GM12878 (cell line): ENCODE data around the gene ARHGEF6. TPM values are rescaled to one million over a fixed set of nuclear protein-coding genes. Genes with fewer than 3 reads are reported as not detected.

ENCODE experiments used
- ATAC-seq: fragments of 200-7000 bp; cut with Tn5 transposase; 3 replicates; pipeline ENCODE4 v1.9.1; 2020; ENCODE audit warnings: mild to moderate bottlenecking, moderate library complexity
- BruUV-seq: library from RNA; stranded (reverse); fragments of 400-500 nt; replicated peaks from 2 replicates; lab custom pipeline; 2021; lab: Mats Ljungman, UMichigan
- CTCF ChIA-PET: fragments of 300-600 bp; sonication (Branson Sonifier 250); formaldehyde crosslinking; extraction: SDS; loops from one replicate; lab custom pipeline; 2021; ENCODE audit warnings: inconsistent platforms; lab: Yijun Ruan, JAX
- POLR2A ChIA-PET: fragments of 350-600 bp; formaldehyde crosslinking; extraction: SDS; loops from one replicate; lab custom pipeline; 2021; ENCODE audit warnings: inconsistent platforms; lab: Charles Lee
- RAD21 ChIA-PET: fragments of 300-600 bp; sonication (Branson Sonifier 250); formaldehyde crosslinking; loops from one replicate; lab custom pipeline; 2023; ENCODE audit warnings: antibody characterized with exemption; ENCODE audit not compliant: unreplicated experiment; lab: Charles Lee
- SMC1A ChIA-PET: fragments of 300-600 bp; sonication (Branson Sonifier 250); formaldehyde crosslinking; loops from one replicate; lab custom pipeline; 2023; ENCODE audit not compliant: unreplicated experiment, uncharacterized antibody; lab: Charles Lee
- DNase-seq: peaks from one replicate; pipeline ENCODE4 v3.0.0-alpha.2; 2011; ENCODE audit warnings: low read depth, low spot score
- FAIRE-seq: peaks from 3 replicates; lab custom pipeline; 2011; peaks lifted over from hg19 to GRCh38; lab: Jason Lieb, UNC
- H2AFZ ChIP-seq: 2 replicates; pipeline ENCODE4 v1.6.0; 2011; ENCODE audit warnings: low read depth, low read length, control low read depth; ENCODE audit not compliant: control insufficient read depth
- H3K27ac ChIP-seq: 2 replicates; pipeline ENCODE4 v1.5.1; 2011; ENCODE audit warnings: control low read depth; ENCODE audit not compliant: control insufficient read depth, insufficient read depth
- H3K27me3 ChIP-seq, 2 experiments: replicated peaks in 1 of 2; 2 replicates each; pipeline versions ENCODE4 v1.6.0 to v1.6.1; 2011; ENCODE audit warnings: low read length in 1 of 2; ENCODE audit not compliant: control insufficient read depth in 2 of 2, insufficient read depth in 2 of 2
- H3K36me3 ChIP-seq, 2 experiments: 2 replicates each; pipeline ENCODE4 v1.5.1; 2011; ENCODE audit warnings: low read length in 1 of 2; ENCODE audit not compliant: control insufficient read depth in 2 of 2, insufficient read depth in 2 of 2
- H3K4me1 ChIP-seq: 2 replicates; pipeline ENCODE4 v1.6.1; 2011; ENCODE audit warnings: mild to moderate bottlenecking, low read length, moderate library complexity, mixed read lengths; ENCODE audit not compliant: control insufficient read depth, insufficient read depth
- H3K4me2 ChIP-seq: 2 replicates; pipeline ENCODE4 v1.6.0; 2011; ENCODE audit warnings: control low read depth; ENCODE audit not compliant: control insufficient read depth, insufficient read depth
- H3K4me3 ChIP-seq: fragments of 200-600 bp; sonication (generic); 2 replicates; pipeline ENCODE4 v1.5.1; 2016
- H3K79me2 ChIP-seq: 2 replicates; pipeline ENCODE4 v1.6.0; 2011; ENCODE audit warnings: low read length; ENCODE audit not compliant: control insufficient read depth, insufficient read depth
- H3K9ac ChIP-seq: 2 replicates; pipeline ENCODE4 v1.8.0; 2011; ENCODE audit warnings: low read length, control low read depth, mixed read lengths; ENCODE audit not compliant: control insufficient read depth, insufficient read depth
- H3K9me3 ChIP-seq: replicated peaks from 3 replicates; pipeline ENCODE4 v1.5.1; 2011; ENCODE audit warnings: mild to moderate bottlenecking, low read length; ENCODE audit not compliant: control insufficient read depth, insufficient read depth
- H4K20me1 ChIP-seq: 2 replicates; pipeline ENCODE4 v1.6.0; 2011; ENCODE audit not compliant: control insufficient read depth, insufficient read depth
- FOS ChIP-seq: IDR thresholded peaks from 3 replicates; pipeline ENCODE4 v1.6.1; 2011; ENCODE audit warnings: borderline replicate concordance; ENCODE audit not compliant: insufficient read length; ENCODE audit errors: extremely low read depth
- GATAD2B ChIP-seq: fragments of 450-650 bp; conservative IDR thresholded peaks from 2 replicates; pipeline ENCODE4 v1.6.1; 2017; ENCODE audit warnings: low read depth, mild to moderate bottlenecking, moderate library complexity
- IKZF2 ChIP-seq, 2 experiments: fragments of 450-650 bp; IDR thresholded peaks; 2 replicates each; pipeline ENCODE4 v1.6.1; 2017; ENCODE audit warnings: mild to moderate bottlenecking in 2 of 2, moderate library complexity in 2 of 2
- RBBP5 ChIP-seq: fragments of 200-600 bp; sonication (generic); conservative IDR thresholded peaks from 2 replicates; pipeline ENCODE4 v1.6.1; 2016
- RCOR1 ChIP-seq: conservative IDR thresholded peaks from 2 replicates; pipeline ENCODE4 v1.6.1; 2012; ENCODE audit warnings: low read depth, low read length, improper control_type of control experiment
- SPI1 ChIP-seq: IDR thresholded peaks from 2 replicates; pipeline ENCODE4 v1.6.1; 2011; ENCODE audit warnings: low read depth, mild to moderate bottlenecking, low read length, moderate library complexity, borderline replicate concordance; ENCODE audit not compliant: insufficient read depth
- TCF12 ChIP-seq: IDR thresholded peaks from 2 replicates; pipeline ENCODE4 v1.6.1; 2011; ENCODE audit warnings: low read depth, mild to moderate bottlenecking, low read length
- WGBS: methylation state at CpG from one replicate; pipeline ENCODE4 v1.1.6; 2016; ENCODE audit warnings: low lambda C conversion rate; ENCODE audit not compliant: insufficient replicate concordance, insufficient coverage; ENCODE audit errors: missing lambda C conversion rate; 5-methylcytosine and 5-hydroxymethylcytosine counted together
- in situ Hi-C: fragments of 300-500 bp; cut with MboI; formaldehyde crosslinking; loops from 9 replicates; pipeline ENCODE4 v1.14.3; 2018; ENCODE audit warnings: mixed read lengths
- intact Hi-C: fragments of 100-400 bp; cut with micrococcal nuclease; formaldehyde crosslinking; loops from one replicate; pipeline ENCODE4 v1.14.2; 2022; ENCODE audit not compliant: unreplicated experiment
- polyA plus RNA-seq, 11 experiments: library from polyadenylated mRNA; depleted of rRNA in 4 of 11; unstranded in 6 of 11; stranded (reverse) in 5 of 11; fragments of >200 nt; fragmentation: Nextera tagmentation in 4 of 11; fragmentation: Illumina TruSeq in 1 of 11; extraction: Ambion mirVana in 4 of 11; extraction: Trizol in 1 of 11; gene quantifications; 1 replicate in 1 of 11; 2 replicates in 10 of 11; pipeline versions ENCODE4 v1.2.1 to v1.2.3, GENCODE V29; 2011 to 2016; ENCODE audit warnings: inconsistent platforms in 2 of 11, missing spikeins in 2 of 11, low read depth in 1 of 11
- total RNA-seq, 4 experiments: library from RNA; depleted of rRNA in 3 of 4; stranded (reverse); fragments of >200 nt in 3 of 4; fragmentation: Illumina TruSeq in 1 of 4; extraction: Trizol in 1 of 4; gene quantifications; 2 replicates each; pipeline versions ENCODE4 v1.2.1 to v1.2.3, GENCODE V29; 2013 to 2021
- TF ChIP-seq, protein P1 (sequence below): IDR thresholded peaks from 2 replicates; pipeline ENCODE4 v1.6.1; 2011; ENCODE audit warnings: borderline replicate concordance, low read depth, mild to moderate bottlenecking, moderate library complexity, mixed read lengths, low read length; ENCODE audit not compliant: insufficient read depth; ENCODE audit errors: extremely low read length
- TF ChIP-seq, protein P2 (sequence below): IDR thresholded peaks from 2 replicates; pipeline ENCODE4 v1.6.1; 2012; ENCODE audit warnings: improper control_type of control experiment, low read depth, low read length; ENCODE audit not compliant: insufficient replicate concordance
- TF ChIP-seq, protein P3 (sequence below): fragments of 150-350 bp; IDR thresholded peaks from 2 replicates; pipeline ENCODE4 v1.6.1; 2016; ENCODE audit warnings: low read depth, low read length

The ARHGEF6 gene
- total and polyA plus RNA-seq, 10 of the 15 experiments (the other 5 are each of a cell fraction or from before 2014, with no cell fraction given), result 5.4 to 29.7 (median 18.0) TPM

DNA sequence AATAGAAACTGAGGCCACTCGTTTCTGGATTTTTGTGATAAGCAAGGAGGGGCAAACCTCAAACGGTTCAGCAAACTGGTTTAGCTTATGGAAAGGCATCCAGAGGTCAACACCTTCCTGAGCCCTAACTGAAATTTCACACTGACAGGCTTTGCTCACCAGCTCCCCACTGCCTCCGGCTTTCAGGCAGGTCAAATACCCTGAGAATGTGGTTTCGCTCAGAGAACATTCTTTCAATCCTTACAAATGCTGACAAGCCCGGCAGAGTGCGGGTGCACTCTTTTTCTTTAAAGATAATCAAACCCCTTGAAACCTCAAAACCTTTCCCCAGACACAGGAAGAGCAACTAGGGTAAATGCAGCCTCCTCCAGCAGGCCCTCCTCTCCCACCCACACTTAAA lies 91.3 kb downstream of the ARHGEF6 start:
- peak overlapping the region; percentile 53 for H3K27ac ChIP-seq
- H3K9me3 ChIP-seq, result no peaks in the 10 kb centered on the region
- ChIA-PET RAD21 (interaction anchor here (0.7 to 2.6 kb wide), 3 partner anchors 15 to 81 kb away, joined by 3 to 7 read pairs (median 3); no protein-coding TSS in a partner anchor), POLR2A (interaction anchor here (1.5 kb wide), 1 partner anchor 15 kb away, joined by 4 read pairs; no protein-coding TSS in a partner anchor), CTCF (interaction anchor here (0.9 to 1.5 kb wide), 5 partner anchors 15 to 113 kb away, joined by 3 to 4 read pairs (median 3); no protein-coding TSS in a partner anchor), SMC1A (interaction anchor here (0.9 to 2.9 kb wide), 9 partner anchors 15 to 122 kb away, joined by 3 to 11 read pairs (median 4); no protein-coding TSS in a partner anchor)
- in situ Hi-C loops (no loop called here), intact Hi-C loops (no loop called here)
- TF ChIP-seq, protein P1, sequence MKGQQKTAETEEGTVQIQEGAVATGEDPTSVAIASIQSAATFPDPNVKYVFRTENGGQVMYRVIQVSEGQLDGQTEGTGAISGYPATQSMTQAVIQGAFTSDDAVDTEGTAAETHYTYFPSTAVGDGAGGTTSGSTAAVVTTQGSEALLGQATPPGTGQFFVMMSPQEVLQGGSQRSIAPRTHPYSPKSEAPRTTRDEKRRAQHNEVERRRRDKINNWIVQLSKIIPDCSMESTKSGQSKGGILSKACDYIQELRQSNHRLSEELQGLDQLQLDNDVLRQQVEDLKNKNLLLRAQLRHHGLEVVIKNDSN, result no peak
- no peak for TF ChIP-seq SPI1
- TF ChIP-seq, protein P2, sequence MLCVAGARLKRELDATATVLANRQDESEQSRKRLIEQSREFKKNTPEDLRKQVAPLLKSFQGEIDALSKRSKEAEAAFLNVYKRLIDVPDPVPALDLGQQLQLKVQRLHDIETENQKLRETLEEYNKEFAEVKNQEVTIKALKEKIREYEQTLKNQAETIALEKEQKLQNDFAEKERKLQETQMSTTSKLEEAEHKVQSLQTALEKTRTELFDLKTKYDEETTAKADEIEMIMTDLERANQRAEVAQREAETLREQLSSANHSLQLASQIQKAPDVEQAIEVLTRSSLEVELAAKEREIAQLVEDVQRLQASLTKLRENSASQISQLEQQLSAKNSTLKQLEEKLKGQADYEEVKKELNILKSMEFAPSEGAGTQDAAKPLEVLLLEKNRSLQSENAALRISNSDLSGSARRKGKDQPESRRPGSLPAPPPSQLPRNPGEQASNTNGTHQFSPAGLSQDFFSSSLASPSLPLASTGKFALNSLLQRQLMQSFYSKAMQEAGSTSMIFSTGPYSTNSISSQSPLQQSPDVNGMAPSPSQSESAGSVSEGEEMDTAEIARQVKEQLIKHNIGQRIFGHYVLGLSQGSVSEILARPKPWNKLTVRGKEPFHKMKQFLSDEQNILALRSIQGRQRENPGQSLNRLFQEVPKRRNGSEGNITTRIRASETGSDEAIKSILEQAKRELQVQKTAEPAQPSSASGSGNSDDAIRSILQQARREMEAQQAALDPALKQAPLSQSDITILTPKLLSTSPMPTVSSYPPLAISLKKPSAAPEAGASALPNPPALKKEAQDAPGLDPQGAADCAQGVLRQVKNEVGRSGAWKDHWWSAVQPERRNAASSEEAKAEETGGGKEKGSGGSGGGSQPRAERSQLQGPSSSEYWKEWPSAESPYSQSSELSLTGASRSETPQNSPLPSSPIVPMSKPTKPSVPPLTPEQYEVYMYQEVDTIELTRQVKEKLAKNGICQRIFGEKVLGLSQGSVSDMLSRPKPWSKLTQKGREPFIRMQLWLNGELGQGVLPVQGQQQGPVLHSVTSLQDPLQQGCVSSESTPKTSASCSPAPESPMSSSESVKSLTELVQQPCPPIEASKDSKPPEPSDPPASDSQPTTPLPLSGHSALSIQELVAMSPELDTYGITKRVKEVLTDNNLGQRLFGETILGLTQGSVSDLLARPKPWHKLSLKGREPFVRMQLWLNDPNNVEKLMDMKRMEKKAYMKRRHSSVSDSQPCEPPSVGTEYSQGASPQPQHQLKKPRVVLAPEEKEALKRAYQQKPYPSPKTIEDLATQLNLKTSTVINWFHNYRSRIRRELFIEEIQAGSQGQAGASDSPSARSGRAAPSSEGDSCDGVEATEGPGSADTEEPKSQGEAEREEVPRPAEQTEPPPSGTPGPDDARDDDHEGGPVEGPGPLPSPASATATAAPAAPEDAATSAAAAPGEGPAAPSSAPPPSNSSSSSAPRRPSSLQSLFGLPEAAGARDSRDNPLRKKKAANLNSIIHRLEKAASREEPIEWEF, result no peak
- TF ChIP-seq RCOR1, result no peak
- TF ChIP-seq IKZF2 (IDR thresholded peaks at IDR 0.05), result no peak
- TF ChIP-seq, protein P3, sequence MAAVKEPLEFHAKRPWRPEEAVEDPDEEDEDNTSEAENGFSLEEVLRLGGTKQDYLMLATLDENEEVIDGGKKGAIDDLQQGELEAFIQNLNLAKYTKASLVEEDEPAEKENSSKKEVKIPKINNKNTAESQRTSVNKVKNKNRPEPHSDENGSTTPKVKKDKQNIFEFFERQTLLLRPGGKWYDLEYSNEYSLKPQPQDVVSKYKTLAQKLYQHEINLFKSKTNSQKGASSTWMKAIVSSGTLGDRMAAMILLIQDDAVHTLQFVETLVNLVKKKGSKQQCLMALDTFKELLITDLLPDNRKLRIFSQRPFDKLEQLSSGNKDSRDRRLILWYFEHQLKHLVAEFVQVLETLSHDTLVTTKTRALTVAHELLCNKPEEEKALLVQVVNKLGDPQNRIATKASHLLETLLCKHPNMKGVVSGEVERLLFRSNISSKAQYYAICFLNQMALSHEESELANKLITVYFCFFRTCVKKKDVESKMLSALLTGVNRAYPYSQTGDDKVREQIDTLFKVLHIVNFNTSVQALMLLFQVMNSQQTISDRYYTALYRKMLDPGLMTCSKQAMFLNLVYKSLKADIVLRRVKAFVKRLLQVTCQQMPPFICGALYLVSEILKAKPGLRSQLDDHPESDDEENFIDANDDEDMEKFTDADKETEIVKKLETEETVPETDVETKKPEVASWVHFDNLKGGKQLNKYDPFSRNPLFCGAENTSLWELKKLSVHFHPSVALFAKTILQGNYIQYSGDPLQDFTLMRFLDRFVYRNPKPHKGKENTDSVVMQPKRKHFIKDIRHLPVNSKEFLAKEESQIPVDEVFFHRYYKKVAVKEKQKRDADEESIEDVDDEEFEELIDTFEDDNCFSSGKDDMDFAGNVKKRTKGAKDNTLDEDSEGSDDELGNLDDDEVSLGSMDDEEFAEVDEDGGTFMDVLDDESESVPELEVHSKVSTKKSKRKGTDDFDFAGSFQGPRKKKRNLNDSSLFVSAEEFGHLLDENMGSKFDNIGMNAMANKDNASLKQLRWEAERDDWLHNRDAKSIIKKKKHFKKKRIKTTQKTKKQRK, result no peak
- no peak for TF ChIP-seq TCF12
- TF ChIP-seq FOS, result no peak
- TF ChIP-seq RBBP5, result no peak
- no peak for TF ChIP-seq GATAD2B
- no peak overlapping the region for H3K4me3 ChIP-seq
- FAIRE-seq (no peak), ATAC-seq (peak; percentile 35), DNase-seq (no peak)
- no TSS peak for BruUV-seq
- H4K20me1 ChIP-seq, result no peaks in the 10 kb centered on the region
- WGBS, result 27% methylated on average over 6 of the region's 6 CpGs
- H3K79me2 ChIP-seq, result no peaks in the 10 kb centered on the region
- H2AFZ ChIP-seq, result no peak overlapping the region
- H3K36me3 ChIP-seq, result no peaks in the 10 kb centered on the region
- H3K9ac ChIP-seq, result no peak overlapping the region; the same call in 1 of the 2 replicates
- peak overlapping the region; percentile 42 for H3K4me2 ChIP-seq
- H3K27me3 ChIP-seq, result no peaks in the 10 kb centered on the region; a peak in 1 of 4 replicates
- H3K4me1 ChIP-seq, result peaks cover 30% of the 10 kb centered on the region
